SK-N-SH treated with all-trans-retinoic acid at 6 μM for 48 hours (cell line): ENCODE measurements around the gene ATRNL1.

Experiments used
- ATAC-seq: fragments of 200-7000 bp; cut with Tn5 transposase; 3 replicates; pipeline ENCODE4 v1.9.1; 2020; ENCODE audit warnings: mild to moderate bottlenecking, moderate library complexity
- ARNTL ChIP-seq: fragments of 450-650 bp; formaldehyde crosslinking; IDR thresholded peaks from 2 replicates; pipeline ENCODE4 v1.5.0; 2020; ENCODE audit warnings: low read depth, mild to moderate bottlenecking, moderate library complexity, borderline replicate concordance
- BACH2 ChIP-seq: fragments of 250-450 bp; sonication (Bioruptor Pico); IDR thresholded peaks from 2 replicates; pipeline ENCODE4 v1.9.0; 2021; ENCODE audit warnings: mild to moderate bottlenecking, borderline replicate concordance
- CREB5 ChIP-seq: fragments of 250-450 bp; sonication (Bioruptor Pico); IDR thresholded peaks from 2 replicates; pipeline ENCODE4 v1.5.1; 2020; ENCODE audit warnings: low read depth, mild to moderate bottlenecking, moderate library complexity
- CSDC2 ChIP-seq: fragments of 250-450 bp; sonication (Bioruptor Pico); IDR thresholded peaks from 2 replicates; pipeline ENCODE4 v1.5.0; 2020; ENCODE audit warnings: mild to moderate bottlenecking, moderate library complexity
- CSRNP3 ChIP-seq: fragments of 250-450 bp; sonication (Bioruptor Pico); IDR thresholded peaks from 2 replicates; pipeline ENCODE4 v1.5.1; 2021; ENCODE audit warnings: mild to moderate bottlenecking, moderate library complexity
- ESRRG ChIP-seq: fragments of 250-450 bp; sonication (Bioruptor Pico); IDR thresholded peaks from 2 replicates; pipeline ENCODE4 v1.6.1; 2021; ENCODE audit warnings: mild to moderate bottlenecking
- GLIS3 ChIP-seq: fragments of 250-450 bp; sonication (Bioruptor Pico); IDR thresholded peaks from 2 replicates; pipeline ENCODE4 v1.5.0; 2020; ENCODE audit warnings: mild to moderate bottlenecking, moderate library complexity
- ISL1 ChIP-seq: fragments of 250-450 bp; sonication (Bioruptor Pico); IDR thresholded peaks from 2 replicates; pipeline ENCODE4 v2.1.2; 2022; ENCODE audit warnings: mild to moderate bottlenecking, moderate library complexity
- OSR1 ChIP-seq: fragments of 250-450 bp; sonication (Bioruptor Pico); IDR thresholded peaks from 2 replicates; pipeline ENCODE4 v1.8.0; 2022; ENCODE audit warnings: moderate library complexity, mild to moderate bottlenecking, inconsistent platforms
- POU6F1 ChIP-seq: fragments of 250-450 bp; sonication (Bioruptor Pico); IDR thresholded peaks from 2 replicates; pipeline ENCODE4 v1.8.0; 2021; ENCODE audit warnings: low read depth, mild to moderate bottlenecking, moderate library complexity, borderline replicate concordance
- PPARA ChIP-seq: fragments of 250-450 bp; sonication (Bioruptor Pico); IDR thresholded peaks from 2 replicates; pipeline ENCODE4 v1.5.0; 2020; ENCODE audit warnings: mild to moderate bottlenecking, borderline replicate concordance
- RARB ChIP-seq: fragments of 250-450 bp; sonication (Bioruptor Pico); IDR thresholded peaks from 2 replicates; pipeline ENCODE4 v1.8.0; 2021; ENCODE audit warnings: mild to moderate bottlenecking, moderate library complexity
- SNAI2 ChIP-seq: fragments of 250-450 bp; sonication (Bioruptor Pico); IDR thresholded peaks from 2 replicates; pipeline ENCODE4 v1.5.0; 2020; ENCODE audit warnings: mild to moderate bottlenecking, moderate library complexity
- TOX ChIP-seq: fragments of 250-450 bp; sonication (Bioruptor Pico); IDR thresholded peaks from 2 replicates; pipeline ENCODE4 v1.8.0; 2021; ENCODE audit warnings: mild to moderate bottlenecking, moderate library complexity, borderline replicate concordance
- ZC3H10 ChIP-seq: fragments of 250-450 bp; sonication (Bioruptor Pico); IDR thresholded peaks from 2 replicates; pipeline ENCODE4 v1.5.1; 2021; ENCODE audit warnings: mild to moderate bottlenecking, moderate library complexity
- ZFP3 ChIP-seq: fragments of 250-450 bp; sonication (Bioruptor Pico); IDR thresholded peaks from 2 replicates; pipeline ENCODE4 v1.5.0; 2020; ENCODE audit warnings: mild to moderate bottlenecking, moderate library complexity
- ZFP30 ChIP-seq: fragments of 450-650 bp; formaldehyde crosslinking; IDR thresholded peaks from 2 replicates; pipeline ENCODE4 v1.5.0; 2022; ENCODE audit warnings: mild to moderate bottlenecking, moderate library complexity
- ZNF565 ChIP-seq: fragments of 450-650 bp; formaldehyde crosslinking; conservative IDR thresholded peaks from 2 replicates; pipeline ENCODE4 v1.5.0; 2020; ENCODE audit warnings: low read depth, mild to moderate bottlenecking, moderate library complexity
- ZNF70 ChIP-seq: fragments of 450-650 bp; formaldehyde crosslinking; IDR thresholded peaks from 2 replicates; pipeline ENCODE4 v1.5.0; 2020; ENCODE audit warnings: mild to moderate bottlenecking, moderate library complexity
- ZNF8 ChIP-seq: fragments of 450-650 bp; formaldehyde crosslinking; IDR thresholded peaks from 2 replicates; pipeline ENCODE4 v1.5.0; 2020; ENCODE audit warnings: mild to moderate bottlenecking, moderate library complexity
- TF ChIP-seq, protein P1 (sequence below): fragments of 250-450 bp; sonication (Bioruptor Pico); IDR thresholded peaks from 2 replicates; pipeline ENCODE4 v1.5.0; 2020; ENCODE audit warnings: mild to moderate bottlenecking, moderate library complexity
- TF ChIP-seq, protein P2 (sequence below): fragments of 250-450 bp; sonication (Bioruptor Pico); IDR thresholded peaks from 2 replicates; pipeline ENCODE4 v1.8.0; 2020; ENCODE audit warnings: mild to moderate bottlenecking, moderate library complexity, borderline replicate concordance

The ATRNL1 gene

DNA sequence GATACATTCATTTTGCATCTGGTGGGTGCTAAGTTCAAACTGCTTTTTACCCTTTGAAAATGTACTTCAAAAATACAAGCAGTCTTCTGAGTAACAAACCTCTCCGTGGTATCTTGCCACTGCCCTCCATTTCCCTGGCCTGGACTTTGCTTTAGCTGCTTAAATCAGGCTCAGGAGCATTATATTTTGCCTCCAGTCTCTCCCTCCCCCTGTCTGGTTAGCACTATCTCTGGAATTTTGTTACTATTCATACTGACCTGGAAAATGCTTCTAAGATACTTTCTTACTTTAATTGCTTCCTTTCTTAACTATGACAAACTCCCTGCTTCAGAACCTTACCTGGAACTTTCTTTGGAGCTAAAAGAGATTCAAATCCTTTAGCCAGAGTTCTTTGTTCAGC lies 810.0 kb downstream of the ATRNL1 start:
- TF ChIP-seq ZNF565 = no peak
- TF ChIP-seq BACH2 (CRISPR knock-in tag) = no peak
- no peak for TF ChIP-seq CSDC2 (CRISPR knock-in tag)
- TF ChIP-seq ZNF70 = no peak
- ATAC-seq = no peak

DNA sequence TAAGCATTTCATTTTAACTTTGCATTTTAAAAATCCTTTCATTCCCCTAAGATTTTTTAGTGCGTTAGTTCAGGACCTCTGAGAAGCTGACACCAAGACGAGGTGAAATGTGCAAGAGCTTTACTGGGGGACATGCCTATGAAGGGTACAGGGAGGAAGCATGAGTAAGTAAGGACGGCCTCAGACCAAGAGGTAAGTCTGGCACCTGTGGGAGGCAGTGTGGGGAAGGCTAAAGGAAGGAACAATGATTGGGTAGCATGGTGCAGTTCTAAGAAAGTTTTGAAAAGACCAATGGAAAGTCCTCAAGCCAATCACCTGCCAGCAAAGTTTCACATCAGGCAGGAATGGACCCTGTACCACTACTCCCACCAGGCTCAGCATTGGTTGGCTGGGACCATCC lies 810.7 kb downstream of the ATRNL1 start:
- TF ChIP-seq POU6F1 (no peak), CSRNP3 (CRISPR knock-in tag) (no peak), RARB (CRISPR knock-in tag) (no peak), ZNF565 (no peak), GLIS3 (CRISPR knock-in tag) (no peak), ARNTL (no peak), ISL1 (no peak), SNAI2 (no peak), CSDC2 (CRISPR knock-in tag) (no peak), ZFP30 (CRISPR knock-in tag) (no peak), TOX (no peak), ZNF70 (no peak)
- TF ChIP-seq, protein P1, sequence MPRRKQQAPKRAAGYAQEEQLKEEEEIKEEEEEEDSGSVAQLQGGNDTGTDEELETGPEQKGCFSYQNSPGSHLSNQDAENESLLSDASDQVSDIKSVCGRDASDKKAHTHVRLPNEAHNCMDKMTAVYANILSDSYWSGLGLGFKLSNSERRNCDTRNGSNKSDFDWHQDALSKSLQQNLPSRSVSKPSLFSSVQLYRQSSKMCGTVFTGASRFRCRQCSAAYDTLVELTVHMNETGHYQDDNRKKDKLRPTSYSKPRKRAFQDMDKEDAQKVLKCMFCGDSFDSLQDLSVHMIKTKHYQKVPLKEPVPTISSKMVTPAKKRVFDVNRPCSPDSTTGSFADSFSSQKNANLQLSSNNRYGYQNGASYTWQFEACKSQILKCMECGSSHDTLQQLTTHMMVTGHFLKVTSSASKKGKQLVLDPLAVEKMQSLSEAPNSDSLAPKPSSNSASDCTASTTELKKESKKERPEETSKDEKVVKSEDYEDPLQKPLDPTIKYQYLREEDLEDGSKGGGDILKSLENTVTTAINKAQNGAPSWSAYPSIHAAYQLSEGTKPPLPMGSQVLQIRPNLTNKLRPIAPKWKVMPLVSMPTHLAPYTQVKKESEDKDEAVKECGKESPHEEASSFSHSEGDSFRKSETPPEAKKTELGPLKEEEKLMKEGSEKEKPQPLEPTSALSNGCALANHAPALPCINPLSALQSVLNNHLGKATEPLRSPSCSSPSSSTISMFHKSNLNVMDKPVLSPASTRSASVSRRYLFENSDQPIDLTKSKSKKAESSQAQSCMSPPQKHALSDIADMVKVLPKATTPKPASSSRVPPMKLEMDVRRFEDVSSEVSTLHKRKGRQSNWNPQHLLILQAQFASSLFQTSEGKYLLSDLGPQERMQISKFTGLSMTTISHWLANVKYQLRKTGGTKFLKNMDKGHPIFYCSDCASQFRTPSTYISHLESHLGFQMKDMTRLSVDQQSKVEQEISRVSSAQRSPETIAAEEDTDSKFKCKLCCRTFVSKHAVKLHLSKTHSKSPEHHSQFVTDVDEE (CRISPR knock-in tag) = no peak
- ATAC-seq = no peak

GRCh38 chr10:115909037-115909436 lies 815.9 kb downstream of the ATRNL1 start:
- ATAC-seq = no peak
- TF ChIP-seq, protein P1 (CRISPR knock-in tag) = no peak
- TF ChIP-seq CSDC2 (CRISPR knock-in tag) = no peak
- TF ChIP-seq, all 23 proteins: peak for 0

DNA sequence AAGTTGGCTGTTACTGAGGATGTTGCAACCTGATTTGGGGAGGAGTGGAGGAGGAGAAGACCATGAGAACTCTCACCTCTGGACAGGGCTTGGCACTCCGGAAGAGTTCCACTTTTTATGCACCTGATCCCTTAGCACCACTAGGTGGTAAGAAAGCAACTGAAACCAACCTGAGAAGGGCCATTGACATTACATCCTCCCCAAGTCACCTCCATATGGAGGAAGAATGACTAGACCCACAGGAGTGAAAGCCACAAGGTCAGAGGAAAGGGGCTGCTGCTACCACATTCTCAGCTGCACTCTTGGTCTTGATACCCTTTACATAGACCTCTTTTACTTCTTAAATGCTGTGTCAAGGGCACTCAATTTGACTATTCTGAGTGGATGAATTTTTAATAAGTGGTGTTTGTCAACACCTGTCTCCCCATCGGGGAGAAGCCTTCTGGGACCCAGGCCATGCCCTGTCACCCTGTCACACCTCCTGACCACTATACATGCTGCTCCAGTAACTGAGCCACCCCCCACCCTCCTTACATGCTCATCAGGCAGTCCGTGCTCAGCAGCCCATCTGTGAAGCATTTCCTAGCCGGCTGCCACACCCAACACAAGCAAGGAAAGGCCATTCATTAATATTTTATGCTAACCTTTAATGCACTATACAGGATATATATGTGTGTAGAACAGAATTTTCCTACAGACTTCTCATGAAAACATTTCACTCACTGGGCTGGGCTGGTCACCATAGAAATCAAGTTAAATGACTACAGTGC lies 817.0 kb downstream of the ATRNL1 start:
- no peak for ATAC-seq
- TF ChIP-seq GLIS3 (CRISPR knock-in tag) (no peak), ZNF8 (no peak), PPARA (CRISPR knock-in tag) (no peak), CREB5 (CRISPR knock-in tag) (no peak), ESRRG (CRISPR knock-in tag) (no peak), ZNF565 (no peak), TOX (no peak), RARB (CRISPR knock-in tag) (no peak), ZFP30 (CRISPR knock-in tag) (no peak), BACH2 (CRISPR knock-in tag) (no peak), ZFP3 (CRISPR knock-in tag) (no peak), SNAI2 (no peak), CSDC2 (CRISPR knock-in tag) (no peak), OSR1 (no peak), ARNTL (no peak), ZC3H10 (no peak)
- TF ChIP-seq, protein P2, sequence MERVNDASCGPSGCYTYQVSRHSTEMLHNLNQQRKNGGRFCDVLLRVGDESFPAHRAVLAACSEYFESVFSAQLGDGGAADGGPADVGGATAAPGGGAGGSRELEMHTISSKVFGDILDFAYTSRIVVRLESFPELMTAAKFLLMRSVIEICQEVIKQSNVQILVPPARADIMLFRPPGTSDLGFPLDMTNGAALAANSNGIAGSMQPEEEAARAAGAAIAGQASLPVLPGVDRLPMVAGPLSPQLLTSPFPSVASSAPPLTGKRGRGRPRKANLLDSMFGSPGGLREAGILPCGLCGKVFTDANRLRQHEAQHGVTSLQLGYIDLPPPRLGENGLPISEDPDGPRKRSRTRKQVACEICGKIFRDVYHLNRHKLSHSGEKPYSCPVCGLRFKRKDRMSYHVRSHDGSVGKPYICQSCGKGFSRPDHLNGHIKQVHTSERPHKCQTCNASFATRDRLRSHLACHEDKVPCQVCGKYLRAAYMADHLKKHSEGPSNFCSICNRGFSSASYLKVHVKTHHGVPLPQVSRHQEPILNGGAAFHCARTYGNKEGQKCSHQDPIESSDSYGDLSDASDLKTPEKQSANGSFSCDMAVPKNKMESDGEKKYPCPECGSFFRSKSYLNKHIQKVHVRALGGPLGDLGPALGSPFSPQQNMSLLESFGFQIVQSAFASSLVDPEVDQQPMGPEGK (CRISPR knock-in tag) = no peak
